GM06990 (cell line): Measurements from ENCODE around the gene CANX.

Experiments used
- DNase-seq: peaks from one replicate; pipeline ENCODE4 v3.0.0-alpha.2; 2011; ENCODE audit not compliant: insufficient read length; ENCODE audit errors: extremely low read depth
- H3K27me3 ChIP-seq: replicated peaks from 2 replicates; pipeline ENCODE4 v1.6.0; 2011; ENCODE audit warnings: low read length; ENCODE audit not compliant: control insufficient read depth, insufficient read depth
- H3K36me3 ChIP-seq: 2 replicates; pipeline ENCODE4 v1.5.1; 2011; ENCODE audit warnings: low read length; ENCODE audit not compliant: control insufficient read depth, insufficient read depth
- H3K4me3 ChIP-seq: replicated peaks from 2 replicates; pipeline ENCODE4 v1.5.1; 2011; ENCODE audit warnings: low read depth, mild to moderate bottlenecking, control low read depth, low read length
- TF ChIP-seq, protein P1 (sequence below): IDR thresholded peaks from 2 replicates; pipeline ENCODE4 v1.5.1; 2011; ENCODE audit warnings: low read length, control low read depth, mild to moderate bottlenecking, inconsistent platforms; ENCODE audit not compliant: insufficient read depth, poor library complexity, severe bottlenecking

The CANX gene

GRCh38 chr5:179747811-179748210, 49.0 kb downstream of the CANX start:
- no peak for DNase-seq
- H3K4me3 ChIP-seq, result no peak overlapping the region
- no peaks in the 10 kb centered on the region for H3K27me3 ChIP-seq
- TF ChIP-seq, protein P1, sequence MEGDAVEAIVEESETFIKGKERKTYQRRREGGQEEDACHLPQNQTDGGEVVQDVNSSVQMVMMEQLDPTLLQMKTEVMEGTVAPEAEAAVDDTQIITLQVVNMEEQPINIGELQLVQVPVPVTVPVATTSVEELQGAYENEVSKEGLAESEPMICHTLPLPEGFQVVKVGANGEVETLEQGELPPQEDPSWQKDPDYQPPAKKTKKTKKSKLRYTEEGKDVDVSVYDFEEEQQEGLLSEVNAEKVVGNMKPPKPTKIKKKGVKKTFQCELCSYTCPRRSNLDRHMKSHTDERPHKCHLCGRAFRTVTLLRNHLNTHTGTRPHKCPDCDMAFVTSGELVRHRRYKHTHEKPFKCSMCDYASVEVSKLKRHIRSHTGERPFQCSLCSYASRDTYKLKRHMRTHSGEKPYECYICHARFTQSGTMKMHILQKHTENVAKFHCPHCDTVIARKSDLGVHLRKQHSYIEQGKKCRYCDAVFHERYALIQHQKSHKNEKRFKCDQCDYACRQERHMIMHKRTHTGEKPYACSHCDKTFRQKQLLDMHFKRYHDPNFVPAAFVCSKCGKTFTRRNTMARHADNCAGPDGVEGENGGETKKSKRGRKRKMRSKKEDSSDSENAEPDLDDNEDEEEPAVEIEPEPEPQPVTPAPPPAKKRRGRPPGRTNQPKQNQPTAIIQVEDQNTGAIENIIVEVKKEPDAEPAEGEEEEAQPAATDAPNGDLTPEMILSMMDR, result no peak
- peaks cover 2% of the 10 kb centered on the region for H3K36me3 ChIP-seq

- TF ChIP-seq, protein P1, result no peak
- no peak for DNase-seq
- Histone ChIP-seq H3K27me3 (no peaks in the 10 kb centered on the region), H3K36me3 (peaks cover 2% of the 10 kb centered on the region), H3K4me3 (no peak overlapping the region)
These were observed 51.2 kb downstream of the CANX start for GRCh38 chr5:179749857-179750508.

DNA sequence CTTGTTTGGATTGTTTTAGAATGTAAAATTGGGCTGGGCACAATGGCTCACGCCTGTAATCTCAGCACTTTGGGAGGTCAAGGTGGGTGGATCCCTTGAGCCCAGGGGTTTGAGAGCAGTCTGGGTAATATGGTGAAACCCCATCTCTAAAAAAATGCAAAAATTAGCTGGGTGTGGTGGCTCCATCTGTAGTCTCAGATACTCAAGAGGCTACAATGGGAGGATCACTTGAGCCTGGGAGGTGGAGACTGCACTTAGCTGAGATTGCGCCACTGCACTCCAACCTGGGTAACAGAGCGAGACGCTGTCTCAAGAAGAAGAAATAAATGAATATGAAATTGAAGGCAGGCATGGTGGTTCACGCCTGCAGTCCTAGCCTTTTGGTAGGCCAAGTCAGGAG, 55.2 kb downstream of the CANX start:
- Histone ChIP-seq H3K4me3 (no peak overlapping the region), H3K36me3 (peaks cover 2% of the 10 kb centered on the region), H3K27me3 (no peaks in the 10 kb centered on the region)
- no peak for DNase-seq
- TF ChIP-seq, protein P1, result no peak

GRCh38 chr5:179755022-179755421, 56.3 kb downstream of the CANX start:
- no peak for DNase-seq

GRCh38 chr5:179758955-179759354, 60.2 kb downstream of the CANX start:
- no peaks in the 10 kb centered on the region for H3K27me3 ChIP-seq
- TF ChIP-seq, protein P1, result no peak
- H3K36me3 ChIP-seq, result no peaks in the 10 kb centered on the region
- H3K4me3 ChIP-seq, result no peak overlapping the region
- no peak for DNase-seq

More at GRCh38 chr5:179755022-179755421, 56.3 kb downstream of the CANX start:
- TF ChIP-seq, protein P1, result no peak
- no peak overlapping the region for H3K4me3 ChIP-seq
- H3K36me3 ChIP-seq, result no peaks in the 10 kb centered on the region; the same call in 1 of the 2 replicates
- H3K27me3 ChIP-seq, result no peaks in the 10 kb centered on the region
